ENCODE data around the gene XYLT1. TPM values are rescaled to one million over a fixed set of nuclear protein-coding genes. Genes with fewer than 3 reads are reported as not detected.

Gene XYLT1
- total RNA-seq, 2 donors from 2014 or later: 15.0 to 18.3 TPM

GRCh38 chr16:17105239-17105797 is 365.4 kb downstream of the XYLT1 start:
- no peak for TF ChIP-seq CTCF (IDR thresholded peaks at IDR 0.05)
- no peak overlapping the region for H3K27ac ChIP-seq
- DNase-seq: no peak
- H3K9me3 ChIP-seq: no peaks in the 10 kb centered on the region
- H3K4me3 ChIP-seq: no peak overlapping the region
- H3K36me3 ChIP-seq: no peaks in the 10 kb centered on the region
- intact Hi-C loops (cut with DNase I): no loop called here
- H3K4me1 ChIP-seq: no peaks in the 10 kb centered on the region
- H3K27me3 ChIP-seq: no peaks in the 10 kb centered on the region
- H3K9ac ChIP-seq (ENCODE audit: low read depth in 2 of 2, low read length in 2 of 2): no peak overlapping the region

- H3K27me3 ChIP-seq: no peaks in the 10 kb centered on the region
- intact Hi-C loops (cut with DNase I): no loop called here
These were observed 366.1 kb downstream of the XYLT1 start for GRCh38 chr16:17104654-17105053.

GRCh38 chr16:17103216-17103615 is 367.5 kb downstream of the XYLT1 start:
- Histone ChIP-seq H3K27me3 (no peaks in the 10 kb centered on the region), H3K9ac (ENCODE audit: low read depth in 2 of 2, low read length in 2 of 2) (no peak overlapping the region), H3K9me3 (no peaks in the 10 kb centered on the region), H3K27ac (no peak overlapping the region), H3K4me1 (no peaks in the 10 kb centered on the region), H3K36me3 (no peaks in the 10 kb centered on the region), H3K4me3 (no peak overlapping the region)
- intact Hi-C loops (cut with DNase I): no loop called here
- no peak for TF ChIP-seq CTCF (IDR thresholded peaks at IDR 0.05)
- DNase-seq: no peak

More at GRCh38 chr16:17104654-17105053, 366.1 kb downstream of the XYLT1 start:
- no peak overlapping the region for H3K9ac ChIP-seq (ENCODE audit: low read depth in 2 of 2, low read length in 2 of 2)
- no peak for TF ChIP-seq CTCF (IDR thresholded peaks at IDR 0.05)
- H3K9me3 ChIP-seq: no peaks in the 10 kb centered on the region
- H3K36me3 ChIP-seq: no peaks in the 10 kb centered on the region
- H3K27ac ChIP-seq: no peak overlapping the region
- no peak for DNase-seq
- no peaks in the 10 kb centered on the region for H3K4me1 ChIP-seq
- no peak overlapping the region for H3K4me3 ChIP-seq

GRCh38 chr16:17101646-17102045 is 369.1 kb downstream of the XYLT1 start:
- no peak overlapping the region for H3K9ac ChIP-seq (ENCODE audit: low read depth in 2 of 2, low read length in 2 of 2)
- no peak for TF ChIP-seq CTCF (IDR thresholded peaks at IDR 0.05)
- DNase-seq: no peak
- H3K4me3 ChIP-seq: no peak overlapping the region
- no peaks in the 10 kb centered on the region for H3K9me3 ChIP-seq
- H3K36me3 ChIP-seq: no peaks in the 10 kb centered on the region
- no peaks in the 10 kb centered on the region for H3K4me1 ChIP-seq
- no peaks in the 10 kb centered on the region for H3K27me3 ChIP-seq
- intact Hi-C loops (cut with DNase I): no loop called here
- H3K27ac ChIP-seq: no peak overlapping the region

- DNase-seq: no peak
- intact Hi-C loops (cut with DNase I): no loop called here
- no peak for TF ChIP-seq CTCF (IDR thresholded peaks at IDR 0.05)
- Histone ChIP-seq H3K4me3 (no peak overlapping the region), H3K36me3 (no peaks in the 10 kb centered on the region), H3K4me1 (no peaks in the 10 kb centered on the region), H3K27me3 (no peaks in the 10 kb centered on the region), H3K9me3 (no peaks in the 10 kb centered on the region), H3K9ac (ENCODE audit: low read depth in 2 of 2, low read length in 2 of 2) (no peak overlapping the region), H3K27ac (no peak overlapping the region)
These were observed 372.1 kb downstream of the XYLT1 start for GRCh38 chr16:17098685-17099084.
